ENCODE results near the gene FASTKD3. TPM values are rescaled to one million over a fixed set of nuclear protein-coding genes. Genes with fewer than 3 reads are reported as not detected.
A peak's percentile ranks its signal among the peaks of the same experiment; 100 is the strongest.
"Not testable (repeated sequence)": the region's sequence is repeated elsewhere in the genome, so short reads cannot be mapped to it uniquely, and the experiment has no call there.

FASTKD3 gene
- total RNA-seq: 10.4 and 10.9 TPM in 2 replicates
- polyA plus RNA-seq: 10.4 and 11.0 TPM in 2 replicates

- Histone ChIP-seq H3K27ac (peak within 1 kb of the TSS; percentile 75), H3K27me3 (no peaks in the 10 kb centered on the region), H3K36me3 (peaks cover 3% of the 10 kb centered on the region), H3K4me1 (ENCODE audit: low read depth) (peaks cover 14% of the 10 kb centered on the region), H3K4me3 (peak within 1 kb of the TSS; percentile 96), H3K9me3 (ENCODE audit: low read depth) (no peaks in the 10 kb centered on the region)
- TF ChIP-seq, protein P1, sequence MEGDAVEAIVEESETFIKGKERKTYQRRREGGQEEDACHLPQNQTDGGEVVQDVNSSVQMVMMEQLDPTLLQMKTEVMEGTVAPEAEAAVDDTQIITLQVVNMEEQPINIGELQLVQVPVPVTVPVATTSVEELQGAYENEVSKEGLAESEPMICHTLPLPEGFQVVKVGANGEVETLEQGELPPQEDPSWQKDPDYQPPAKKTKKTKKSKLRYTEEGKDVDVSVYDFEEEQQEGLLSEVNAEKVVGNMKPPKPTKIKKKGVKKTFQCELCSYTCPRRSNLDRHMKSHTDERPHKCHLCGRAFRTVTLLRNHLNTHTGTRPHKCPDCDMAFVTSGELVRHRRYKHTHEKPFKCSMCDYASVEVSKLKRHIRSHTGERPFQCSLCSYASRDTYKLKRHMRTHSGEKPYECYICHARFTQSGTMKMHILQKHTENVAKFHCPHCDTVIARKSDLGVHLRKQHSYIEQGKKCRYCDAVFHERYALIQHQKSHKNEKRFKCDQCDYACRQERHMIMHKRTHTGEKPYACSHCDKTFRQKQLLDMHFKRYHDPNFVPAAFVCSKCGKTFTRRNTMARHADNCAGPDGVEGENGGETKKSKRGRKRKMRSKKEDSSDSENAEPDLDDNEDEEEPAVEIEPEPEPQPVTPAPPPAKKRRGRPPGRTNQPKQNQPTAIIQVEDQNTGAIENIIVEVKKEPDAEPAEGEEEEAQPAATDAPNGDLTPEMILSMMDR (IDR thresholded peaks at IDR 0.05; ENCODE audit: low read depth, low read length): no peak
- peak; percentile 94 to 96 for DNase-seq (ENCODE audit: low read depth in 1 of 2, low spot score in 1 of 2)
These were observed at the start of gene FASTKD3, which contains the start of gene MTRR for GRCh38 chr5:7868773-7869473. Gene FASTKD3 (minus strand): TSS chr5:7869031. CDS start chr5:7868083, 948 bp downstream. Gene MTRR (plus strand): TSS chr5:7869148. CDS start chr5:7870795, 1,647 bp downstream.

DNA sequence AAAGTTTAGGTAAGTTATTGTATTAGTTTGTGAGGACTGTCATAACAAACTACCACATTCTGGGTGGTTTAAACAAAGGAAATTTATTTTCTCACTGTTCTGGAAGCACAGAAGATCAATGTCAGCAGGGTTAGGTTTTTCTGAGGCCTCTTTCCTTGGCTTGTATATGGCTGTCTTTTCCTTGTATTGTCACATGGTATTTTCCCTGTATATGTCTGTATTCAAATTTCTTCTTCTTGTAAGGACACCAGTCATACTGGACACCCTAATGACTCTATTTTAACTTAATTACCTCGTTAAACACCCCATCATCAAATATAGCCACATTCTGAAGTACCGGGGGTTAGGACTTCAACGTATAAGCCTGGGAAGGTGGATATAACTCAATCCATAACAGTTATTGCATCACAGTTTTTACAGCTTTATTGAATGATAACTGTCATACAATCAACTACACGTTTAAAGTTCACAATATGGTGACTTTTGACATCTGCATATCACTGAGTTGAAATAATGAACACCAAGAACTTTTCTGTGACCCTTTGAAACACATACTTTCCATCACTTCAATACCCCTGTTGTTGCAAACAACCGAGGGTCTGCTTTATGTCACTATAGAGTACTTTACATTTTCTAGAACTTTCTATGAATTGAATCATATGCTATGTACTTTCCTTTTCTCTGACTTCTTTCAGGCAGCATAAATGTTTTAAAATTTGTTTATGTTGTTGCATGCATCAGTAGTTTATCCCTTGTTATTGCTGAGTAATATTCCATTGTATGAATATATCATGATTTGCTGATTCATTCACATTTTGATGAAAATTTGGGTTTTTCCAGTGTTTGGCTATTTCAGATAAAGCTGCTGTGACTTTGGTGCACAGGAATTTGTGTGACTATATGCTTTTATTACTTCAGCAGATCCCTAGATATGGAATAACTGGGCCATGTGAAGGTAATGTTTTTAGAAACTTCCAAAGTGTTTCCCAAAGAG is 48.6 kb upstream of the FASTKD3 start:
- no peaks in the 10 kb centered on the region for H3K36me3 ChIP-seq
- no peaks in the 10 kb centered on the region for H3K4me1 ChIP-seq (ENCODE audit: low read depth)
- TF ChIP-seq, protein P1 (IDR thresholded peaks at IDR 0.05; ENCODE audit: low read depth, low read length): no peak
- DNase-seq (ENCODE audit: low read depth in 1 of 2, low spot score in 1 of 2): no peak
- no peaks in the 10 kb centered on the region for H3K27me3 ChIP-seq
- no peaks in the 10 kb centered on the region for H3K9me3 ChIP-seq (ENCODE audit: low read depth)
- no peak overlapping the region for H3K27ac ChIP-seq
- no peak overlapping the region for H3K4me3 ChIP-seq

- Histone ChIP-seq H3K4me3 (no peak overlapping the region), H3K27me3 (no peaks in the 10 kb centered on the region), H3K4me1 (ENCODE audit: low read depth) (no peaks in the 10 kb centered on the region), H3K36me3 (no peaks in the 10 kb centered on the region), H3K9me3 (ENCODE audit: low read depth) (no peaks in the 10 kb centered on the region), H3K27ac (no peak overlapping the region)
- TF ChIP-seq, protein P1 (IDR thresholded peaks at IDR 0.05; ENCODE audit: low read depth, low read length): no peak
- DNase-seq (ENCODE audit: low read depth in 1 of 2, low spot score in 1 of 2): no peak
These were observed 47.5 kb upstream of the FASTKD3 start for GRCh38 chr5:7916171-7916804.

- not testable (repeated sequence) for H3K36me3 ChIP-seq; H3K4me3 ChIP-seq; H3K9me3 ChIP-seq (ENCODE audit: low read depth); H3K27ac ChIP-seq; H3K4me1 ChIP-seq (ENCODE audit: low read depth); H3K27me3 ChIP-seq; DNase-seq (ENCODE audit: low read depth in 1 of 2, low spot score in 1 of 2)
These were observed 42.6 kb upstream of the FASTKD3 start for GRCh38 chr5:7911429-7911771.

DNA sequence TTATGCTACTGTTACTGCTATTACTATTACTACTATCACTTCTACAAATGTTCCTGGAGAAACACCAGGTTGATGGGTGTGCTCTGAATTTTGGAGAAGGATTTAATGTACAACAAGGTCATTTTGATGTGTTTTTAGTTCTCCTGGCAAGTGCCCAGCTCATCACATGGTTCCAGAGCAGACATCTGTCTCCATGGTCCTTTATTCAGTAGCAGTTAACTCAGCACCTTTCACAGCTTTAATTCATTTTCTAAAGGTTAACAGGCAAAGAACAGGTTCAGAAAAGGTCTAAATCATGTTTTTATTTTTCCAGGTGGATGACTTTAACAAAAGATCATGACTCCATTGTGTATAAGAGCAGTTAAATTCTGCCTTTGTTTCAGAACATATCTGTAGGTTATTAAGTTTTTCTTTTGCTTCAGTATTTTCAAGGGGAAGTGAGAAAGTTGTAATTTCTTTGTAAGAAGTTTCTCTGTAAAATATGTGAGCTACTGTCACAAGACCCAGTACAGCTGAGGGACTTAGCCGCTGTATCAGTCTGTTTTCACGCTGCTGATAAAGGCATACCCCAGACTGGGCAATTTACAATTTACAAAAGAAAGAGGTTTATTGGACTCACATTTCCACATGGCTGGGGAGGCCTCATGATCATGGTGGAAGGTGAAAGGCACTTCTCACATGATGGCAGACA is 42.1 kb upstream of the FASTKD3 start:
- DNase-seq (ENCODE audit: low read depth in 1 of 2, low spot score in 1 of 2): no peak
- no peaks in the 10 kb centered on the region for H3K9me3 ChIP-seq (ENCODE audit: low read depth)
- TF ChIP-seq, protein P1 (IDR thresholded peaks at IDR 0.05; ENCODE audit: low read depth, low read length): no peak
- H3K36me3 ChIP-seq: peaks cover 4% of the 10 kb centered on the region
- no peak overlapping the region for H3K4me3 ChIP-seq
- no peak overlapping the region for H3K27ac ChIP-seq
- no peaks in the 10 kb centered on the region for H3K27me3 ChIP-seq
- H3K4me1 ChIP-seq (ENCODE audit: low read depth): no peaks in the 10 kb centered on the region

Measured in cardiac muscle cell (in vitro differentiated cells and primary cell).